ENCODE data around the gene NLRC5.

The NLRC5 gene

DNA sequence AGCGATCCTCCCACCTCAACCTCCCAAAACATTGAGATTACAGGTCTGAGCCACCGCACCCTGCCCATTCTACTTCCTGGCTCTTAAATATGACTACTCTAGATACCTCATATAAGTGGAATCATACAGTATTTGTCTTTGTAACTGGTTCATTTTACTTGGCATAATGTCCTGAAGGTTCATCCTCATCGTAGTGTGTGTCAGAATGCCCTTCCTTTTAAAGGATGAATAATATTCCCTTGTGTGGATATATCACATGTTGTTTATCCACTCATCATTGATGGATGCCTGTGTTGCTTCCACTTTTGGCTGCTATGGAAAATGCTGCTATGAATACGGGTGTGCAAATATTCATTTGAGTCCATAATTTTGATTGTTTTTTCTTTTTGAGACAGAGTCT lies 33.3 kb upstream of the NLRC5 start:
- Histone ChIP-seq H3K9me3 (ENCODE audit: control insufficient read depth, insufficient read depth, low read depth, low read length) (no peaks in the 10 kb centered on the region), H3K36me3 (ENCODE audit: control insufficient read depth in 2 of 2, insufficient read depth in 1 of 2, low read length in 2 of 2) (no peaks in the 10 kb centered on the region), H3K27ac (ENCODE audit: extremely low read depth, low read depth, low read length) (no peak overlapping the region), H3K4me3 (ENCODE audit: low read depth, low read length) (no peak overlapping the region), H3K4me1 (ENCODE audit: control insufficient read depth, insufficient read depth, low read length) (no peaks in the 10 kb centered on the region)
- CTCF ChIA-PET = interaction anchor here (4.5 kb wide), 1 partner anchor 9 kb away, joined by 24 read pairs; no protein-coding TSS in a partner anchor
- POLR2A ChIA-PET = no interaction called here
- TF ChIP-seq, protein P1, sequence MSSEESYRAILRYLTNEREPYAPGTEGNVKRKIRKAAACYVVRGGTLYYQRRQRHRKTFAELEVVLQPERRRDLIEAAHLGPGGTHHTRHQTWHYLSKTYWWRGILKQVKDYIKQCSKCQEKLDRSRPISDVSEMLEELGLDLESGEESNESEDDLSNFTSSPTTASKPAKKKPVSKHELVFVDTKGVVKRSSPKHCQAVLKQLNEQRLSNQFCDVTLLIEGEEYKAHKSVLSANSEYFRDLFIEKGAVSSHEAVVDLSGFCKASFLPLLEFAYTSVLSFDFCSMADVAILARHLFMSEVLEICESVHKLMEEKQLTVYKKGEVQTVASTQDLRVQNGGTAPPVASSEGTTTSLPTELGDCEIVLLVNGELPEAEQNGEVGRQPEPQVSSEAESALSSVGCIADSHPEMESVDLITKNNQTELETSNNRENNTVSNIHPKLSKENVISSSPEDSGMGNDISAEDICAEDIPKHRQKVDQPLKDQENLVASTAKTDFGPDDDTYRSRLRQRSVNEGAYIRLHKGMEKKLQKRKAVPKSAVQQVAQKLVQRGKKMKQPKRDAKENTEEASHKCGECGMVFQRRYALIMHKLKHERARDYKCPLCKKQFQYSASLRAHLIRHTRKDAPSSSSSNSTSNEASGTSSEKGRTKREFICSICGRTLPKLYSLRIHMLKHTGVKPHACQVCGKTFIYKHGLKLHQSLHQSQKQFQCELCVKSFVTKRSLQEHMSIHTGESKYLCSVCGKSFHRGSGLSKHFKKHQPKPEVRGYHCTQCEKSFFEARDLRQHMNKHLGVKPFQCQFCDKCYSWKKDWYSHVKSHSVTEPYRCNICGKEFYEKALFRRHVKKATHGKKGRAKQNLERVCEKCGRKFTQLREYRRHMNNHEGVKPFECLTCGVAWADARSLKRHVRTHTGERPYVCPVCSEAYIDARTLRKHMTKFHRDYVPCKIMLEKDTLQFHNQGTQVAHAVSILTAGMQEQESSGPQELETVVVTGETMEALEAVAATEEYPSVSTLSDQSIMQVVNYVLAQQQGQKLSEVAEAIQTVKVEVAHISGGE (tag by site-specific recombination; conservative IDR thresholded peaks at IDR 0.05; ENCODE audit: low read depth) = no peak
- TF ChIP-seq SCRT2 (tag by site-specific recombination; IDR thresholded peaks at IDR 0.05) = no peak
- TF ChIP-seq ZNF654 (tag by site-specific recombination; IDR thresholded peaks at IDR 0.05; ENCODE audit: low read depth) = no peak

DNA sequence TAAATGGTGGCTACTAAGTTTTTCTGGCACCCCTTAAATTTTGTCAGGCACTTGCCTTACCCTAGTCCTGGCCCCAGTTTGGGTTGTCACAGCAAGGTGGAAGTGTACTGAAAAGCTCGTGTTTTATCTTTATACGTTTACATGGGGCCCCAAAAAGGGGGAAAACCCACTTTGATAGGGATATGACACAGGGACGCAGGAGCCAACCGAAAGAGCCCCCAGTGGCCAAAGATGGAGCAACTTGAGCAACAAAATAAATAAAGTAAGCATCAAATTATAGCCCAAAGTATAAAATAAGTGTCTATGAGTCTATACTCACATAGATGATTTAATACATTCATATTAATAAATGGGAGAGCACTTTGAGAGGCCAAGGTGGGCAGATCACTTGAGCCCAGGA lies 32.6 kb upstream of the NLRC5 start:
- Histone ChIP-seq H3K4me1 (ENCODE audit: control insufficient read depth, insufficient read depth, low read length) (no peaks in the 10 kb centered on the region), H3K36me3 (ENCODE audit: control insufficient read depth in 2 of 2, insufficient read depth in 1 of 2, low read length in 2 of 2) (no peaks in the 10 kb centered on the region), H3K9me3 (ENCODE audit: control insufficient read depth, insufficient read depth, low read depth, low read length) (no peaks in the 10 kb centered on the region), H3K27ac (ENCODE audit: extremely low read depth, low read depth, low read length) (no peak overlapping the region), H3K4me3 (ENCODE audit: low read depth, low read length) (no peak overlapping the region)
- ChIA-PET CTCF (interaction anchor here (0.6 to 0.9 kb wide), 2 partner anchors 127 to 178 kb away, joined by 3 read pairs; no protein-coding TSS in a partner anchor), POLR2A (no interaction called here)
- TF ChIP-seq, protein P2, sequence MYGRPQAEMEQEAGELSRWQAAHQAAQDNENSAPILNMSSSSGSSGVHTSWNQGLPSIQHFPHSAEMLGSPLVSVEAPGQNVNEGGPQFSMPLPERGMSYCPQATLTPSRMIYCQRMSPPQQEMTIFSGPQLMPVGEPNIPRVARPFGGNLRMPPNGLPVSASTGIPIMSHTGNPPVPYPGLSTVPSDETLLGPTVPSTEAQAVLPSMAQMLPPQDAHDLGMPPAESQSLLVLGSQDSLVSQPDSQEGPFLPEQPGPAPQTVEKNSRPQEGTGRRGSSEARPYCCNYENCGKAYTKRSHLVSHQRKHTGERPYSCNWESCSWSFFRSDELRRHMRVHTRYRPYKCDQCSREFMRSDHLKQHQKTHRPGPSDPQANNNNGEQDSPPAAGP (tag by site-specific recombination; IDR thresholded peaks at IDR 0.05) = no peak

DNA sequence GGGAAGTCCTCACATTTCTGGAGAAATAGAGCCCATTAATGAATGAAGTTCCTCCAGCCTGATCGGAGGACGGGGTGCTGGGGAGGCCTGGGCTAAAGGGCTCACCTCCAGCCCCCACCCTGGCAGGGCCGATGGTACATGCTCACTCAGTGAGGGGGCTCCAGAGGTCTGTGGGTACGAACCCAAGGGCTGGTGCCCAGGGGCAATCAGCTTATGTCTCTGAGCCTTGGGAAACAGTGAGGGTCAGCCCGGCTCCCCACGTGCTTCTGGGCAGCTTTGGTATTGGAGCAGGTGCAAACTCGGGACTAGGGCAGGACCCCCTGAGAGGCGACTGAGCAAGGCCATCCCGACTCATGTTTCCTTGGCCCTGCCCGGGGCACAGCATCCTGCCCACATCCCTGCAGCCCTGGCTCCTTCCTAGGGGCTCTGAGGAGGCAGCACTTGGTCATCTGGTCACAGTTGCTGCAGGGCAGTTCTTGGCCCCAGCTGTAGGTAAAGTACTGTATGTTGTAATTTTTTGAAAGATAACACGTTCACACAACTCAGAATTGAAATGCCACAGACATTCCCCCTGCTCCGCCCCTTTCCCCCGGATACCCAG lies 28.6 kb upstream of the NLRC5 start:
- H3K36me3 ChIP-seq (ENCODE audit: control insufficient read depth in 2 of 2, insufficient read depth in 1 of 2, low read length in 2 of 2) = no peaks in the 10 kb centered on the region
- POLR2A ChIA-PET = no interaction called here
- H3K9me3 ChIP-seq (ENCODE audit: control insufficient read depth, insufficient read depth, low read depth, low read length) = no peaks in the 10 kb centered on the region
- H3K4me1 ChIP-seq (ENCODE audit: control insufficient read depth, insufficient read depth, low read length) = no peaks in the 10 kb centered on the region
- CTCF ChIA-PET = interaction anchor here (0.6 to 1.3 kb wide), 3 partner anchors 10 to 1307 kb away, joined by 3 to 4 read pairs (median 3); no protein-coding TSS in a partner anchor
- no peak overlapping the region for H3K27ac ChIP-seq (ENCODE audit: extremely low read depth, low read depth, low read length)
- H3K4me3 ChIP-seq (ENCODE audit: low read depth, low read length) = no peak overlapping the region
- TF ChIP-seq REPIN1 (tag by site-specific recombination; IDR thresholded peaks at IDR 0.05; ENCODE audit: low read depth) = no peak
- 0 out of 2 replicates have a peak, but pooled peaks have one; percentile 17 for TF ChIP-seq ZBTB20 (tag by site-specific recombination; IDR thresholded peaks at IDR 0.05)

DNA sequence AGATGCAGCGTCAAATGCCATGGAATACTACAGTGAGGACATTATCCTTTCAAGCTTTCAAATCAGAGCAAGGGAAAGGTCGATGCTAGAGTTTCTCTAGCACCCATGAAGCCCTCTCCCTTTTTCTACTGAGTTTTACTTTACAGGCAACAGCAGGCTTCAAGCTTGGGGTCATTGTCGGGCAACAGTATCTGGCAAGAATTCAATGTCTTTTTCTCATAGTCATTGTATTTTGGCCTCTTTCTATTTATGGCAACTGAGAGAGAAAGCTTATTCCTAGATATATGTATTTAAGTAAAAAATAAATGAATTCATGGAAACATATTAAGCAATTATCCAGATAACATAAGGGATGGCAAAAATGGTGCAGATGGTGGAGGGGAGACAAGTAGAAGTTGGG lies 28.0 kb upstream of the NLRC5 start:
- no peaks in the 10 kb centered on the region for H3K9me3 ChIP-seq (ENCODE audit: control insufficient read depth, insufficient read depth, low read depth, low read length)
- H3K4me1 ChIP-seq (ENCODE audit: control insufficient read depth, insufficient read depth, low read length) = no peaks in the 10 kb centered on the region
- ChIA-PET POLR2A (no interaction called here), CTCF (interaction anchor here (0.6 to 1.3 kb wide), 4 partner anchors 9 to 1307 kb away, joined by 3 to 4 read pairs (median 3); no protein-coding TSS in a partner anchor)
- H3K36me3 ChIP-seq (ENCODE audit: control insufficient read depth in 2 of 2, insufficient read depth in 1 of 2, low read length in 2 of 2) = no peaks in the 10 kb centered on the region
- no peak overlapping the region for H3K4me3 ChIP-seq (ENCODE audit: low read depth, low read length)
- no peak overlapping the region for H3K27ac ChIP-seq (ENCODE audit: extremely low read depth, low read depth, low read length)
- TF ChIP-seq ZNF561 (tag by site-specific recombination; IDR thresholded peaks at IDR 0.05; ENCODE audit: borderline replicate concordance) (no peak), ZNF423 (tag by site-specific recombination; IDR thresholded peaks at IDR 0.05) (no peak), ZNF292 (tag by site-specific recombination; IDR thresholded peaks at IDR 0.05; ENCODE audit: borderline replicate concordance, low read depth) (no peak), PRDM1 (tag by site-specific recombination; IDR thresholded peaks at IDR 0.05) (0 out of 2 replicates have a peak, but pooled peaks have one; percentile 15), ZNF600 (tag by site-specific recombination; IDR thresholded peaks at IDR 0.05) (no peak), YY1 (tag by site-specific recombination; IDR thresholded peaks at IDR 0.05) (no peak), ZNF394 (tag by site-specific recombination; IDR thresholded peaks at IDR 0.05; ENCODE audit: borderline replicate concordance) (no peak), ZNF214 (tag by site-specific recombination; IDR thresholded peaks at IDR 0.05; ENCODE audit: borderline replicate concordance) (no peak)
